ENCODE data around the gene NDUFB4. TPM values are rescaled to one million over a fixed set of nuclear protein-coding genes. Genes with fewer than 3 reads are reported as not detected.

NDUFB4 gene
- total RNA-seq, 2 experiments from 2014 or later: 120 to 124 TPM

- H3K4me3 Mint-ChIP-seq: no peak overlapping the region
- H3K36me3 Mint-ChIP-seq: no peaks in the 10 kb centered on the region
- H3K27me3 Mint-ChIP-seq: no peaks in the 10 kb centered on the region
- H3K4me1 Mint-ChIP-seq: peaks cover 9% of the 10 kb centered on the region
- no peak for DNase-seq
- peaks cover 6% of the 10 kb centered on the region for H3K9me3 Mint-ChIP-seq
- no peak overlapping the region for H3K27ac Mint-ChIP-seq
Observed at GRCh38 chr3:120642368-120642948, 46.3 kb downstream of the NDUFB4 start.

GRCh38 chr3:120645083-120645845, 49.1 kb downstream of the NDUFB4 start:
- H3K36me3 Mint-ChIP-seq: no peaks in the 10 kb centered on the region
- H3K27ac Mint-ChIP-seq: no peak overlapping the region
- H3K9me3 Mint-ChIP-seq: no peaks in the 10 kb centered on the region
- DNase-seq: no peak
- H3K27me3 Mint-ChIP-seq: no peaks in the 10 kb centered on the region
- H3K4me1 Mint-ChIP-seq: peaks cover 7% of the 10 kb centered on the region
- no peak overlapping the region for H3K4me3 Mint-ChIP-seq

GRCh38 chr3:120646771-120647432, 50.8 kb downstream of the NDUFB4 start:
- peaks cover 2% of the 10 kb centered on the region for H3K4me1 Mint-ChIP-seq
- no peak for DNase-seq
- H3K9me3 Mint-ChIP-seq: no peaks in the 10 kb centered on the region
- no peaks in the 10 kb centered on the region for H3K27me3 Mint-ChIP-seq
- H3K27ac Mint-ChIP-seq: no peak overlapping the region
- H3K36me3 Mint-ChIP-seq: no peaks in the 10 kb centered on the region
- no peak overlapping the region for H3K4me3 Mint-ChIP-seq

GRCh38 chr3:120648290-120648689, 52.2 kb downstream of the NDUFB4 start:
- DNase-seq: no peak
- no peak overlapping the region for H3K27ac Mint-ChIP-seq
- H3K4me1 Mint-ChIP-seq: peaks cover 2% of the 10 kb centered on the region
- no peaks in the 10 kb centered on the region for H3K27me3 Mint-ChIP-seq
- no peak overlapping the region for H3K4me3 Mint-ChIP-seq
- no peaks in the 10 kb centered on the region for H3K9me3 Mint-ChIP-seq
- H3K36me3 Mint-ChIP-seq: no peaks in the 10 kb centered on the region

- Mint-ChIP-seq H3K27me3 (no peaks in the 10 kb centered on the region), H3K9me3 (no peaks in the 10 kb centered on the region), H3K27ac (no peak overlapping the region), H3K36me3 (no peaks in the 10 kb centered on the region), H3K4me3 (no peak overlapping the region), H3K4me1 (peaks cover 2% of the 10 kb centered on the region)
- DNase-seq: no peak
Observed at GRCh38 chr3:120649830-120650233, 53.7 kb downstream of the NDUFB4 start.

- H3K9me3 Mint-ChIP-seq: no peaks in the 10 kb centered on the region
- no peaks in the 10 kb centered on the region for H3K27me3 Mint-ChIP-seq
- peaks cover 2% of the 10 kb centered on the region for H3K4me1 Mint-ChIP-seq
- no peaks in the 10 kb centered on the region for H3K36me3 Mint-ChIP-seq
- DNase-seq: no peak
- H3K27ac Mint-ChIP-seq: no peak overlapping the region
- no peak overlapping the region for H3K4me3 Mint-ChIP-seq
Observed at GRCh38 chr3:120650311-120650710, 54.2 kb downstream of the NDUFB4 start.

Other genes starting within 250 kb of the NDUFB4 start
- gene LRRC58, start 247.0 kb upstream of the NDUFB4 start, total RNA-seq: 10 to 100 TPM; 41.4 to 42.4 TPM
- 1 to 10 TPM; 1.6 to 1.7 TPM for gene FSTL1, start 145.3 kb upstream of the NDUFB4 start, total RNA-seq
- gene HGD, start 85.9 kb downstream of the NDUFB4 start, total RNA-seq: under 1 TPM; 0.20 to 0.35 TPM
- gene RABL3, start 146.2 kb downstream of the NDUFB4 start, total RNA-seq: 10 to 100 TPM; 33.4 to 38.8 TPM
- 10 to 100 TPM; 29.0 to 30.9 TPM for gene GTF2E1, start 146.4 kb downstream of the NDUFB4 start, total RNA-seq